Measurements from ENCODE around the gene MAGI2. TPM values are rescaled to one million over a fixed set of nuclear protein-coding genes. Genes with fewer than 3 reads are reported as not detected.

Gene MAGI2
- total RNA-seq, 1 donor from 2014 or later, result 51.3 TPM

DNA sequence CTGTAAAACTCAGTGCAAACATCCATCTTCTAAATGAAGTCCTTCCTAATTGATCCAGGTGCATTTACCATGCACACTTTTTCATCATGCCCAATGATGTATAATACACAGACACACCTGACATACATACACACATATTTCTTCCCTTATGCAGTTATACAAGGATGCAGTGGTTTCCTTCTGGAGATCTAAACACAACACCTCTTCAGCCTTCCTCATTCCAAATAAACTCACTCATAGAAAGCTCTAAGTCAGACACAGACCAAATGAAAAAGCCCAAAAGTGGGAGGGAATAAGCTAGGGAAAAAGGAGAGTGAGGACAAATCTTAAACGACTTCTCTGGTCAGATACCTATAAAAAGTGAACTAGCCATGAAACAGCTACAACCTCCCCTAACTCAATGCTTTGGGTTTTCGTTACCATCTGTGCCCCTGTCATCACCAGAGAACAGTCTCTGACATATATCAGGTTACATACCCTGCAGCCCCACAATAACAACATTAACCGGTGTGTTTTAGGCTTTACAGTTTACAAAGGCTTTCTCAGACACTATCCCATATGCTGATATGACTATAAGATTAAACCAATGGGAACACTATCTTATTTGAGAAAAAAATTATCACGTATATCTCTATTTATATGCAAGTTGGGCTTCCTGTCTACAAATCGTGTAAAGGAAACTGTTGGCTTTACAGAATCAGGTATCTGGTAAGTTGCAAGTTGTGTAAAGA, 979.7 kb downstream of the MAGI2 start:
- ATAC-seq (no peak), DNase-seq (ENCODE audit: low spot score) (no peak)
- intact Hi-C loops (cut with DNase I), result no loop called here

DNA sequence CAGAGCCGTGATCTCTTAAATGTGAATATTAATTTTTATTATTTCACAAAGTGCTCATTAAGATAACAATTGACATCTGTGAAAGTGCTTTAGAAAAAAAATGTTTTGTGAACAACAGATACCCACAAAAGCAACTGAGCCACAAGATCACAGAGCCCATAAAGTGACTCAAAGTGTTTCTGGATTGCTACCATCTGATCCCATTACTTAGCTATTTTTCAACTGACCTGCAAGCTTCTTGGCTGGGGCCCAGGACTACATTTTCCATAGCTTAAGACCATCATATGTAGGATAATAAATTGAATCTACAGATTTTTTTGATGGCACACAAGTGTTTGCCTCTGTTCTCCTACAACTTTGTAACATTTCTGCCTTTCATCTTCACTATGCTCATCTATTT, 980.4 kb downstream of the MAGI2 start:
- DNase-seq (ENCODE audit: low spot score) (no peak), ATAC-seq (no peak)
- intact Hi-C loops (cut with DNase I), result no loop called here

GRCh38 chr7:78472519-78472918, 980.9 kb downstream of the MAGI2 start:
- no peak for ATAC-seq
- intact Hi-C loops (cut with DNase I), result no loop called here
- DNase-seq (ENCODE audit: low spot score), result no peak

GRCh38 chr7:78465894-78466293, 987.6 kb downstream of the MAGI2 start:
- no peak for ATAC-seq
- DNase-seq (ENCODE audit: low spot score), result no peak
- intact Hi-C loops (cut with DNase I), result no loop called here

DNA sequence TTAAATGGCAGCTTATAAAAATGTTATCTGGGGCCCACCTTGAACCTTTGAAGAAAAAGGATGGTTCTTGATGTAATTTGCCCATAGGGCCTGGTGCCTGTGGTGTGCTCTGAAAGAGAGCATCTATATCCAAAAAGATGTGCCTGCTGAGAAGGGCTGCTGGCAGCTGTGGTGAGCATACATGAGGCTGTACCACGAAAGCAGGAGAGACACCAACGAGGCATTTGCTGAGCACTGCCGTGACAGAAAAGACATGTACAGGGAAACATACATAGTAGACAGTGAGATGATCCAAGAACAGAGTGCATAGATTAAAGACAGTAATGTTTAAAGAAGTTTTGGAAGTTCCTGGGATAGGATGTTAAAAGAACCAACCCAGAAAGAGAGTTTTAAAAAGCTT, 990.4 kb downstream of the MAGI2 start:
- intact Hi-C loops (cut with DNase I), result no loop called here
- ATAC-seq, result no peak
- DNase-seq (ENCODE audit: low spot score), result no peak

GRCh38 chr7:78450706-78451105, 1002.8 kb downstream of the MAGI2 start:
- intact Hi-C loops (cut with DNase I), result no loop called here
- ATAC-seq (no peak), DNase-seq (ENCODE audit: low spot score) (no peak)

DNA sequence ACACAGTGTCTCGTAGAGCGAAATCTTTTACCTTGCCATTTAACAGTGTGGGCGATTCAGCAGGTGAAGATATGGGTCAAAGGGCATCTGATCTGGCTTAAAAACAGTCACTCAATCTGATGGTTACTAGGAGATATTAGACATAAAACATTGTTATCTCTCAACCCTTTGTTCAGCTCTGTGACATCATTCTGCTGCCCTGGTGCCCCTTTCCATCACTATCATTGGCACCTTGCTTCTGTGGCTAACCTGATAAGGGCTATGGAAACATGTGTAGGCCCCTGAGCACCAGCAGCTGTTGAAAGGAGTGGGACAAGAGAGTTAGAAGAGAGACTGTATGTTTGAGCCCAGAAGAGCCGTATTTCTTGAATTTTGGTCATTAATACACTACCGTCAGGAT, 1004.6 kb downstream of the MAGI2 start:
- ATAC-seq (no peak), DNase-seq (ENCODE audit: low spot score) (no peak)
- intact Hi-C loops (cut with DNase I), result no loop called here

DNA sequence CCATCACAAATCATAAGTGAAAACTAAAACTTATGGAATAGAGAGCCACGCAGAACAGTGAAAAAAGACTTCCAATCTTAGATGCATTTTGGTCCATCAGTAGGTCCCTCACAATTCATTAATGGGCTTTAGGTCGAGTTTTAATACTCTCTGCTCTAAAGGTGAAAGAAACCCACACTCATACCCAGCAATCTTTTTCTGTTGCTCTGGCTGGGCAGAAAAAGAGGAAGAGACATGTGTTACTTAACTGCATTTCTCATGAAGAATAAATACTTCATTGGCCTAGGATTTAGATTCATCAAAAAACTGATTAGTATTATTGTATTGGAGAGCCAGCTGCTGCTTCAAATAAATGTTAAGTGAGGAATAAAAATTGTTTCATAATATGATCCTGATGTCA, 1009.2 kb downstream of the MAGI2 start:
- ATAC-seq (no peak), DNase-seq (ENCODE audit: low spot score) (no peak)
- intact Hi-C loops (cut with DNase I), result no loop called here

GRCh38 chr7:78443811-78444210, 1009.7 kb downstream of the MAGI2 start:
- intact Hi-C loops (cut with DNase I), result no loop called here
- no peak for DNase-seq (ENCODE audit: low spot score)
- no peak for ATAC-seq

GRCh38 chr7:78441737-78442136, 1011.7 kb downstream of the MAGI2 start:
- intact Hi-C loops (cut with DNase I), result no loop called here
- ATAC-seq (no peak), DNase-seq (ENCODE audit: low spot score) (no peak)

- no peak for DNase-seq (ENCODE audit: low spot score)
- no peak for ATAC-seq
- intact Hi-C loops (cut with DNase I), result no loop called here
Measured at GRCh38 chr7:78438433-78438832, 1015.0 kb downstream of the MAGI2 start.

GRCh38 chr7:78437118-78437517, 1016.3 kb downstream of the MAGI2 start:
- intact Hi-C loops (cut with DNase I), result no loop called here
- ATAC-seq, result no peak
- DNase-seq (ENCODE audit: low spot score), result no peak

- ATAC-seq, result no peak
- DNase-seq (ENCODE audit: low spot score), result no peak
- intact Hi-C loops (cut with DNase I), result no loop called here
Measured at GRCh38 chr7:78435355-78435754, 1018.1 kb downstream of the MAGI2 start.

GRCh38 chr7:78434281-78434680, 1019.2 kb downstream of the MAGI2 start:
- ATAC-seq, result no peak
- no peak for DNase-seq (ENCODE audit: low spot score)
- intact Hi-C loops (cut with DNase I), result no loop called here

GRCh38 chr7:78433421-78433820, 1020.0 kb downstream of the MAGI2 start:
- intact Hi-C loops (cut with DNase I), result no loop called here
- ATAC-seq, result no peak
- DNase-seq (ENCODE audit: low spot score), result no peak

- ATAC-seq, result no peak
- intact Hi-C loops (cut with DNase I), result no loop called here
Measured at GRCh38 chr7:78429878-78430277, 1023.6 kb downstream of the MAGI2 start.

GRCh38 chr7:78427209-78427608, 1026.3 kb downstream of the MAGI2 start:
- ATAC-seq (no peak), DNase-seq (ENCODE audit: low spot score) (no peak)
- intact Hi-C loops (cut with DNase I), result no loop called here

More at GRCh38 chr7:78429878-78430277, 1023.6 kb downstream of the MAGI2 start:
- DNase-seq (ENCODE audit: low spot score), result no peak

GRCh38 chr7:78420001-78420400, 1033.5 kb downstream of the MAGI2 start:
- ATAC-seq, result no peak
- intact Hi-C loops (cut with DNase I), result no loop called here
- no peak for DNase-seq (ENCODE audit: low spot score)

GRCh38 chr7:78417180-78417853, 1036.2 kb downstream of the MAGI2 start:
- no peak for ATAC-seq
- no peak for DNase-seq (ENCODE audit: low spot score)
- intact Hi-C loops (cut with DNase I), result no loop called here

- ATAC-seq (no peak), DNase-seq (ENCODE audit: low spot score) (no peak)
- intact Hi-C loops (cut with DNase I), result no loop called here
Measured at GRCh38 chr7:78413568-78413967, 1039.9 kb downstream of the MAGI2 start.
